ENCODE data around the gene MIEF2. TPM values are rescaled to one million over a fixed set of nuclear protein-coding genes. Genes with fewer than 3 reads are reported as not detected.

The MIEF2 gene
- total RNA-seq, 1 donor: 13.2 TPM

DNA sequence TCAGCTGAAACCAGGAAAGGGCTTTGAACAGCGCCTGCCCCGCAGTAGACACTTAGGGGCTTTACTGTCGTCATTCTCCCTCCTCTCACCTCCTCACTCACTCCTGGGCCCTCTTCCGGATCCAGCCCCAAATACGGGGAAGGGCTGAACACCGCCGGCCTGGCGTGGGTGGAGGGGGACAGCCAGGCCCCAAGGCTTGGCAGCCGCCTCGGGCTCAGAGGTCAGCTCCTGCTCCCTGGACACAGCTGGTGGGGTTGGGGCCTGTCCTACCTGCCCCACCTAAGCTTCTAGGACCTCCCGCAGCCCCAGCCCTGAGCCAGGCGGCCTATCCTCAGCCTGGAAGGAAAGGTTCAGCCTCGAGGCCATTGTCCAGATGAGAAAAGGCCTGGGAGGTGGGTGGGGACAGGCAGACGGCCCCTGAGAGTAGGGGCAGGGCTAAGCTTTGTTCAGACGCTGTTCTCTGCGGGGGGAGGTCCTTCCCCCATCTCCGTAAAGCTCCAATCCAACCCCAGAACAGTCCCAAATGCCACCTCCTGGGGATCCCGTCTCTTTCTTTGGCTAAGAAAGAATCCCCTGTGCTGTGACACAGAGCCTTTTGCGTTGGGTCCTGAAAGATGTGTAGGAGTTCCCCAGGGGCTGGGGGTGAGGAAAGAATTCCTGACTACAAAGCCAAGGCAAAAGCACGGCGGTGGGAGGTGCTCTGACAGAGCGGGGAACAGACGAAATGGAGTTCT lies 35.9 kb upstream of the MIEF2 start:
- H3K4me3 ChIP-seq (ENCODE audit: low read depth, low read length): peak overlapping the region; percentile 56
- peak; percentile 35 for DNase-seq (ENCODE audit: low read depth)
- TF ChIP-seq, protein P1, sequence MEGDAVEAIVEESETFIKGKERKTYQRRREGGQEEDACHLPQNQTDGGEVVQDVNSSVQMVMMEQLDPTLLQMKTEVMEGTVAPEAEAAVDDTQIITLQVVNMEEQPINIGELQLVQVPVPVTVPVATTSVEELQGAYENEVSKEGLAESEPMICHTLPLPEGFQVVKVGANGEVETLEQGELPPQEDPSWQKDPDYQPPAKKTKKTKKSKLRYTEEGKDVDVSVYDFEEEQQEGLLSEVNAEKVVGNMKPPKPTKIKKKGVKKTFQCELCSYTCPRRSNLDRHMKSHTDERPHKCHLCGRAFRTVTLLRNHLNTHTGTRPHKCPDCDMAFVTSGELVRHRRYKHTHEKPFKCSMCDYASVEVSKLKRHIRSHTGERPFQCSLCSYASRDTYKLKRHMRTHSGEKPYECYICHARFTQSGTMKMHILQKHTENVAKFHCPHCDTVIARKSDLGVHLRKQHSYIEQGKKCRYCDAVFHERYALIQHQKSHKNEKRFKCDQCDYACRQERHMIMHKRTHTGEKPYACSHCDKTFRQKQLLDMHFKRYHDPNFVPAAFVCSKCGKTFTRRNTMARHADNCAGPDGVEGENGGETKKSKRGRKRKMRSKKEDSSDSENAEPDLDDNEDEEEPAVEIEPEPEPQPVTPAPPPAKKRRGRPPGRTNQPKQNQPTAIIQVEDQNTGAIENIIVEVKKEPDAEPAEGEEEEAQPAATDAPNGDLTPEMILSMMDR (IDR thresholded peaks at IDR 0.05; ENCODE audit: insufficient read depth, low read length): no peak

DNA sequence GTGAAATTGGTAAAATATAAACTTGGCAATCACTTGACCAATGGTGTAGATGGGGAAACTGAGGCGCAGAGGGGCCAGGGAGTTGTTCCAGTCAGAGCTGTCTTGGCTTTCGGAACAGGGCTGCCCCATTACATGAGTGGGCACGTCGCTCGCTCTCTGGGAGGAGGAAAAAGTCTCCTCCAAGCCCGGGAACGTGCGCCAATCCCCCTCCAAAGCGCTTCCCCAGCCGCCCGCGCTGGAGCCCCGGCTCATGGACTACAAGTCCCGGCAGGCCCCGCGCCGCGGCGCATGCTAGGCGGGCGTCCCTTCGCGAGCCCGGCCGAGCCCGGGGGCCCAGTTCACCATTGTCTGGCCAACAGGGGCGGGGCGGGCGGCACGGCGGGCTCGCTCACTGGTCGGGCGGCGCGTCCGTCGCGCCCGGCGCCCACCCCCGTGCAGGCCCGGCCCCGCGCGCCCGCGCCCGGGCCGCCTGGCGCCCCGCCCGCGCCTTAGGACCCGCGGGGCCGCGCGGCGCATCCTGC lies 35.3 kb upstream of the MIEF2 start, which contains the start of gene LLGL1:
TSS of gene LLGL1 (plus strand) at position 515 of the 521 bp plus-strand sequence. CDS start 48 bp downstream, outside the sequence.
- peak within 1 kb of the TSS; percentile 94 for H3K4me3 ChIP-seq (ENCODE audit: low read depth, low read length)
- TF ChIP-seq, protein P1 (IDR thresholded peaks at IDR 0.05; ENCODE audit: insufficient read depth, low read length): no peak
- peak; percentile 90 for DNase-seq (ENCODE audit: low read depth)

DNA sequence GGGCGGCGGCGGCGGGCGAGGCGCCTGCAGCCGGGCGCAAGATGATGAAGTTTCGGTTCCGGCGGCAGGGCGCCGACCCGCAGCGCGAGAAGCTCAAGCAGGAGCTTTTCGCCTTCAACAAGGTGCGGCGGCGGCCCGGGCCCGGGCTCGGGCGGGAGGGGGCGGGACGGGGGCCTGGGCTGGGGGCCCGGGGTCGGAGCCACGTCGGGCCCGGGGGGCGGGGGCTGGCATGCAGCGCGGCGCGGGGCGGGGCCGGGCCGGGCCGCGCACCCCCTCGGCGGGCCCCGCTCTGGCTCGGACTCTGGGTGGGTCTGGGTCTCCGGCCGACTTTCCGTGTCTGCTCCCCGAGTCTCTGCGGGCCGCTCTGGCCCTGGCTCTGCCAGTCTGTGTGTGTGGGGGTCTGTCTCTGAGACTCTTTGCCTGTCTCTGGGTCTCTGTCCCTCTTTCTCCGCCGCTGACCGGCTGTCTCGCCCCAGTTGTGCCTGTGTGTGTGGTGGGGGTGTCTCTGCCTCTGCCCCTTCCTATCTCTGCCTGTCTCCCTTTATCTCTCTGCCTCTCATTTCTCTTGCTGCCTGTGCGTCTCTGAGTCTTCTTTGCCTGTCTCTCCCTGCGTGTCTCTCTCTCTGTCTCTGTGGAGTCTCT lies 34.7 kb upstream of the MIEF2 start:
- H3K4me3 ChIP-seq (ENCODE audit: low read depth, low read length): peak overlapping the region; percentile 94
- TF ChIP-seq, protein P1 (IDR thresholded peaks at IDR 0.05; ENCODE audit: insufficient read depth, low read length): no peak
- no peak for DNase-seq (ENCODE audit: low read depth)

DNA sequence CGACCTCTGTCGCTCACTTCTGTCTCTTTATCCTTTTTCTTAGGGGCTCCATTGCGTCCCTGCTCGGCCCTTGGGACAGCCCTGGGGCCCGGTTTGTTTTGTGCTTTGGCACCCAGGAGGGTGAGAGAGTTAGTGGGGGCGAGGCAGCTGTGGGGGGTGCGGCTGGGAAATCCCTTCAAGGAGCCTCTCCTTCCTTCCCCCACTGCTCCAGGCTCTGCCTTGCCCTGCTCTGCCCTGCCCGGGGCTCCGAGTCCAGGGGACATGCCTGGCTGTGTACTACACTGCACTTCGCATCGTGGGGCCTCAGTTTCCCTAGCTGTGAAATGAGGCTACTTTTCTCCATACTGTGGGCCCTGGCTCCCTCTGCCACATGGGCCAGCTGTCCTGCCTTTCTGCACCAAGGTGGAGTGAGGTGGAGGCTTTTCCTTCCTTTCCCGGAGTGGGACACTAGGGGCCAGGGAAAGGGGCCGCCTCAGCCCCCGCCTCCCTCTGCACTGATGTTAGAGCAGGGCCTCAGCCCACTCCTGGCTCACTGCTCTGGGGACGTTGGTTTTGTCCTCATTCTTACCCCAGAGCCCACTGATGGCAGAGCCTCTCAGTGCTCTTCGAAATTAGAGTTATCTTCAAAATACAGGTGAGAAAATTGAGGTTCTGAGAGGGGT lies 34.0 kb upstream of the MIEF2 start:
- H3K4me3 ChIP-seq (ENCODE audit: low read depth, low read length): peak overlapping the region; percentile 94
- no peak for DNase-seq (ENCODE audit: low read depth)
- TF ChIP-seq, protein P1 (IDR thresholded peaks at IDR 0.05; ENCODE audit: insufficient read depth, low read length): no peak

DNA sequence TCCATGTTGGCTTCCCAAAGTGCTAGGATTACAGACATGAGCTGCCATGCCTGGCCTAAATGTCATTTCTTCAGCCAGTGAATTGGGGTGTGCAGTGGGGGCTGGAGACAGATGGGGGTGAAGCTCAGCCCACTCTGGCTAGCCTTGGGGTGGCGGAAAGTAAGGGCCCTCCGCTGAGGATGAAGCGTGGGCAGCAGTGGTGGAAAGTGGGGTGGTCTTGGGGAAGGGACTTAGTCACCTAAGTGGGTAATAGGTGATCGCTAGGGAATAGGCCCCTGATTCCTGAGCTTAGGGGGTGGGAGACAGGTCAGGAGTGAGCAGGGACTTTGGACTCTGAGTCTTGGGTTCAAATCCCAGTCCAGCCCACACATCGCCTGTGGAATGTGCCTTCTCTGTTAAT lies 32.8 kb upstream of the MIEF2 start:
- no peak for DNase-seq (ENCODE audit: low read depth)
- H3K4me3 ChIP-seq (ENCODE audit: low read depth, low read length): no peak overlapping the region
- TF ChIP-seq, protein P1 (IDR thresholded peaks at IDR 0.05; ENCODE audit: insufficient read depth, low read length): no peak

DNA sequence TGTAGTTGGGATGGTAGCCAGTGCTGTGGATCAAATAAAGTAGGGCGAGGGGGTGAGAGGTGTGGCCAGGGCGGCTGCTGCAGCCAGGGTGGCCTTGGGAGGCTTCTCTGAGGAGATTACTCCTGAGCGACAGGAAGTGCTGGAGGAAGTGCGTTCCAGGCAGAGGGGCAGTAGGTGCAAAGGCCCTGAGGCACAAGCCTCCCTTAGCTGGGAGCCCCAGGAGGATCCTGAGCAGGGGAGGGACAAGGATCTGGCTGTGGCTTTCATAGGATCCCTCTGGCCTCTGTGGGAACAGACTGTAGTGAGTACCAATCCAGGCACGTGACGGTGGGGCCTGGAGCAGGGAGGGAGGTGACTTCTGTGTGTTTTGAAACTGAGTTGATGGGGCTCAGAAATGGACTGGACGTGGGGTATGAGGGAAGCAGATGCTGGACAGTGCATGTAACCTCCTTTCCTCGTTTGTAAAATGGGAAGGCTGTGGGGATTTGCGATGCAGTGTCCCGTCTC lies 32.2 kb upstream of the MIEF2 start:
- TF ChIP-seq, protein P1 (IDR thresholded peaks at IDR 0.05; ENCODE audit: insufficient read depth, low read length): no peak
- DNase-seq (ENCODE audit: low read depth): no peak
- H3K4me3 ChIP-seq (ENCODE audit: low read depth, low read length): no peak overlapping the region
